ENCODE data around the gene PUM2. TPM values are rescaled to one million over a fixed set of nuclear protein-coding genes. Genes with fewer than 3 reads are reported as not detected.
A peak's percentile ranks its signal among the peaks of the same experiment; 100 is the strongest.
"Not testable (repeated sequence)": the region's sequence is repeated elsewhere in the genome, so short reads cannot be mapped to it uniquely, and the experiment has no call there.

PUM2 gene
- total and polyA plus RNA-seq, 8 donors, result 86.4 to 129 (median 118) TPM

DNA sequence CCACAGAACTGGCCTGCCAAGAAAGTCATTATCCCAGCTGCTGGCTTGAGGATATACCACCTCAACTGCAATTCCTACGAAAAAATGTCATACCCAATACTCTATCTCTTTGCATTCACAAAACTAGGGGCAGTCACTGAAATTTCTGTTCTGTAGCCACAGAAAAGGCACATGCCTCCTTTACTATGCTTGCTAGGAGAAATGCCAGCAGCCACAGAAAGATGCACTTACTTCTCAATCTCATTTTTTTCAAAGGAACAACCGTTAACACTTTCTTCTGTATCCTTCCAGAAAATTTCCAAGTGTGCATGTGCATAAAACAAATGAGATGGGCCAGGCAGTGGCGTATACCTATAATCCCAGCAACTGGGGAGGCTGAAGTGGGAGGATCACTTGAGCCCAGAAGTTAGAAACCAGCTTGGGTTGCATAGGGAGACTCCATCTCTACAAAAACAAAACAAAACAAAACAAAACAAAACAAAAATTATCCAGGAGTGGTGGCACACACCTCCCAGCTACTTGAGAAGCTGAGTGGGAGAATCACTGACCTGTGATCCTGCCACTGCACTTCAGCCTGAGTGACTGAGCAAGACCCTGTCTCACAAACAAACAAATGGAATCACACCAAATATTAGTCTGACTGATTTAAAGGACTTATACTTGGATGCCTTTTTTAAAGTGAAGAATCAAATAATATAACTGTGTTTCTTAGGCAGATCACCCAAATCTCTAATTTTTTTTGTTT lies 22.4 kb upstream of the PUM2 start:
- intact Hi-C loops (cut with DNase I), result no loop called here
- H3K4me3 ChIP-seq, result no peak overlapping the region
- no peaks in the 10 kb centered on the region for H3K4me1 ChIP-seq
- DNase-seq (no peak), ATAC-seq (no peak)
- TF ChIP-seq, protein P1, sequence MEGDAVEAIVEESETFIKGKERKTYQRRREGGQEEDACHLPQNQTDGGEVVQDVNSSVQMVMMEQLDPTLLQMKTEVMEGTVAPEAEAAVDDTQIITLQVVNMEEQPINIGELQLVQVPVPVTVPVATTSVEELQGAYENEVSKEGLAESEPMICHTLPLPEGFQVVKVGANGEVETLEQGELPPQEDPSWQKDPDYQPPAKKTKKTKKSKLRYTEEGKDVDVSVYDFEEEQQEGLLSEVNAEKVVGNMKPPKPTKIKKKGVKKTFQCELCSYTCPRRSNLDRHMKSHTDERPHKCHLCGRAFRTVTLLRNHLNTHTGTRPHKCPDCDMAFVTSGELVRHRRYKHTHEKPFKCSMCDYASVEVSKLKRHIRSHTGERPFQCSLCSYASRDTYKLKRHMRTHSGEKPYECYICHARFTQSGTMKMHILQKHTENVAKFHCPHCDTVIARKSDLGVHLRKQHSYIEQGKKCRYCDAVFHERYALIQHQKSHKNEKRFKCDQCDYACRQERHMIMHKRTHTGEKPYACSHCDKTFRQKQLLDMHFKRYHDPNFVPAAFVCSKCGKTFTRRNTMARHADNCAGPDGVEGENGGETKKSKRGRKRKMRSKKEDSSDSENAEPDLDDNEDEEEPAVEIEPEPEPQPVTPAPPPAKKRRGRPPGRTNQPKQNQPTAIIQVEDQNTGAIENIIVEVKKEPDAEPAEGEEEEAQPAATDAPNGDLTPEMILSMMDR (IDR thresholded peaks at IDR 0.05), result no peak
- no peaks in the 10 kb centered on the region for H3K36me3 ChIP-seq
- no peak overlapping the region for H3K27ac ChIP-seq
- H3K9me3 ChIP-seq, result peaks cover 0 to under 1% of the 10 kb centered on the region in 2 donors
- H3K27me3 ChIP-seq, result no peaks in the 10 kb centered on the region

GRCh38 chr2:20371323-20372025 lies 20.8 kb upstream of the PUM2 start:
- TF ChIP-seq, protein P1 (IDR thresholded peaks at IDR 0.05), result no peak
- H3K4me3 ChIP-seq, result no peak overlapping the region
- H3K4me1 ChIP-seq, result no peaks in the 10 kb centered on the region
- H3K36me3 ChIP-seq, result no peaks in the 10 kb centered on the region
- ATAC-seq (no peak), DNase-seq (peak in 2 of 4 donors; percentile 53 to 77)
- intact Hi-C loops (cut with DNase I), result no loop called here
- no peak overlapping the region for H3K27ac ChIP-seq
- H3K9me3 ChIP-seq, result peaks cover 0 to 4% of the 10 kb centered on the region in 2 donors
- no peaks in the 10 kb centered on the region for H3K27me3 ChIP-seq

GRCh38 chr2:20370191-20370590 lies 19.5 kb upstream of the PUM2 start:
- no peaks in the 10 kb centered on the region for H3K27me3 ChIP-seq
- H3K9me3 ChIP-seq, result peaks cover 0 to 4% of the 10 kb centered on the region in 2 donors
- H3K4me3 ChIP-seq, result no peak overlapping the region
- TF ChIP-seq, protein P1 (IDR thresholded peaks at IDR 0.05), result no peak
- H3K4me1 ChIP-seq, result no peaks in the 10 kb centered on the region
- DNase-seq, result no peak
- intact Hi-C loops (cut with DNase I), result no loop called here
- H3K36me3 ChIP-seq, result no peaks in the 10 kb centered on the region
- H3K27ac ChIP-seq, result no peak overlapping the region
- peak; percentile 65 for ATAC-seq

GRCh38 chr2:20369366-20369765 lies 18.7 kb upstream of the PUM2 start:
- TF ChIP-seq, protein P1 (IDR thresholded peaks at IDR 0.05), result no peak
- H3K9me3 ChIP-seq, result peaks cover 0 to 4% of the 10 kb centered on the region in 2 donors
- no peak overlapping the region for H3K4me3 ChIP-seq
- no peaks in the 10 kb centered on the region for H3K27me3 ChIP-seq
- H3K4me1 ChIP-seq, result no peaks in the 10 kb centered on the region
- DNase-seq (no peak), ATAC-seq (no peak)
- intact Hi-C loops (cut with DNase I), result no loop called here
- H3K27ac ChIP-seq, result no peak overlapping the region
- no peaks in the 10 kb centered on the region for H3K36me3 ChIP-seq

DNA sequence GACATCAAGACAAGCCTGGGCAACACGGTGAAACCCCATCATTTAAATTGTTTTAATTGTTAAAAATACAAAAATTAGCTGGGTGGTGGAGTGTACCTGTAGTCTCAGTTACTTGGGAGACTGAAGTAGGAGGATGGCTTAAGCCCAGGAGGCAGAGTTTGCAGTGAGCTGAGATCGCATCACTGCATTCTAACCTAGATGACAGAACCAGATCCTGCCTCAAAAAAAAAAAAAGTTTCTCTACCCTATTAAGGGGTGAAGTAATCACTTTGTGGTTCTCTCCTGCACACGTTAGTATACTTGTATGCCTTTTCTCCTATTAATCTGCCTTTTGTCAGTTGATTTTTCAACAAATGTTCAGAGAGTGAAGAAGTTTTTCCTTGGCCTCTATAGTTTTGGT lies 18.1 kb upstream of the PUM2 start:
- ATAC-seq (no peak), DNase-seq (no peak)
- H3K4me1 ChIP-seq, result no peaks in the 10 kb centered on the region
- H3K27me3 ChIP-seq, result no peaks in the 10 kb centered on the region
- intact Hi-C loops (cut with DNase I), result no loop called here
- TF ChIP-seq, protein P1 (IDR thresholded peaks at IDR 0.05), result no peak
- no peak overlapping the region for H3K4me3 ChIP-seq
- no peaks in the 10 kb centered on the region for H3K36me3 ChIP-seq
- no peak overlapping the region for H3K27ac ChIP-seq
- H3K9me3 ChIP-seq, result peaks cover 0 to 4% of the 10 kb centered on the region in 2 donors

DNA sequence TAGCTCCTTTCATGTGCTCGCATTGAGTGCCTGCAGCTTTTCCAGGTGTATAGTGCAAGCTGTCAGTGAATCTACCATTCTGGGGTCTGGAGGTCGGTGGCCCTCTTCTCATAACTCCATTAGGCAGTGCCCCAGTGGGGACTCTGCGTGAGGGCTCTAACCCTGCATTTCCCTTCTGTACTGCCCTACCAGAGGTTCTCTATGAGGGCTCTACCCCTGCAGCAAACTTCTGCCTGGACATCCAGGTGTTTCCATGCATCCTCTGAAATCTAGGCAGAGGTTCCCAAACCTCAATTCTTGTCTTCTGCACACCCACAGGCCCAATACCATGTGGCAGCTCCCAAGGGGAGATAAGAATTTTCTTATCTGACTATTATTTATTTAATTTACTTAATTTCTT lies 17.3 kb upstream of the PUM2 start:
- H3K9me3 ChIP-seq; H3K36me3 ChIP-seq; DNase-seq; ATAC-seq; H3K4me1 ChIP-seq; H3K27me3 ChIP-seq; H3K4me3 ChIP-seq; intact Hi-C loops (cut with DNase I); H3K27ac ChIP-seq: not testable (repeated sequence)
